HepG2 (cell line): ENCODE results near the gene RNPEPL1. TPM values are rescaled to one million over a fixed set of nuclear protein-coding genes. Genes with fewer than 3 reads are reported as not detected.

Experiments
- BRD4 ChIP-seq: sonication (generic); formaldehyde crosslinking; IDR thresholded peaks from 2 replicates; pipeline ENCODE4 v1.4.0; 2020; ENCODE audit warnings: missing genetic modification reagents
- ETV6 ChIP-seq: sonication (generic); formaldehyde crosslinking; conservative IDR thresholded peaks from 2 replicates; pipeline ENCODE4 v1.4.0; 2020; ENCODE audit warnings: missing genetic modification reagents
- NFKB2 ChIP-seq: sonication (generic); formaldehyde crosslinking; IDR thresholded peaks from 2 replicates; pipeline ENCODE4 v1.4.0; 2020; ENCODE audit warnings: missing genetic modification reagents, borderline replicate concordance
- SPEN ChIP-seq: sonication (generic); formaldehyde crosslinking; IDR thresholded peaks from 2 replicates; pipeline ENCODE4 v1.5.1; 2020; ENCODE audit warnings: low read depth, mild to moderate bottlenecking, missing genetic modification reagents
- TP53 ChIP-seq: sonication (generic); formaldehyde crosslinking; conservative IDR thresholded peaks from 2 replicates; pipeline ENCODE4 v1.4.0; 2020; ENCODE audit warnings: missing genetic modification reagents
- ZNF562 ChIP-seq: sonication (generic); formaldehyde crosslinking; IDR thresholded peaks from 2 replicates; pipeline ENCODE4 v1.8.0; 2022; ENCODE audit warnings: missing genetic modification reagents, borderline replicate concordance
- ZNF589 ChIP-seq: sonication (generic); formaldehyde crosslinking; conservative IDR thresholded peaks from 2 replicates; pipeline ENCODE4 v1.8.0; 2022; ENCODE audit warnings: mild to moderate bottlenecking, moderate library complexity, missing genetic modification reagents
- ZNF652 ChIP-seq: IDR thresholded peaks from 2 replicates; pipeline ENCODE4 v1.6.1; 2016; ENCODE audit warnings: low read depth, borderline replicate concordance
- polyA plus RNA-seq, 8 experiments: library from polyadenylated mRNA; depleted of rRNA in 3 of 8; stranded (reverse) in 7 of 8; unstranded in 1 of 8; fragments of >200 nt; fragmentation: Illumina TruSeq in 4 of 8; extraction: Trizol in 4 of 8; gene quantifications; 2 replicates each; pipeline versions ENCODE4 v1.2.1 to v1.2.3, GENCODE V29; 2011 to 2016; ENCODE audit warnings: low read depth in 4 of 8, missing spikeins in 1 of 8, mixed read lengths in 1 of 8; ENCODE audit not compliant: insufficient read depth in 1 of 8
- total RNA-seq, 5 experiments: library from RNA; depleted of rRNA; stranded (reverse); fragments of >200 nt; fragmentation: Illumina TruSeq; extraction: Trizol; gene quantifications; 2 replicates each; pipeline ENCODE4 v1.2.3, GENCODE V29; 2016; ENCODE audit warnings: low read depth in 1 of 5
- TF ChIP-seq, protein P1 (sequence below): sonication (generic); formaldehyde crosslinking; IDR thresholded peaks from 2 replicates; pipeline ENCODE4 v1.5.1; 2020; ENCODE audit warnings: missing genetic modification reagents, mild to moderate bottlenecking, borderline replicate concordance
- TF ChIP-seq, protein P2 (sequence below): sonication (generic); formaldehyde crosslinking; IDR thresholded peaks from 2 replicates; pipeline ENCODE4 v1.4.0; 2020; ENCODE audit warnings: missing genetic modification reagents
- TF ChIP-seq, protein P3 (sequence below): fragments of 450-650 bp; IDR thresholded peaks from 2 replicates; pipeline ENCODE4 v1.6.1; 2017
- TF ChIP-seq, protein P4 (sequence below): sonication (generic); formaldehyde crosslinking; IDR thresholded peaks from 2 replicates; pipeline ENCODE4 v1.5.0; 2020; ENCODE audit warnings: mild to moderate bottlenecking, missing genetic modification reagents
- TF ChIP-seq, protein P5 (sequence below): sonication (generic); formaldehyde crosslinking; IDR thresholded peaks from 2 replicates; pipeline ENCODE4 v1.4.0; 2020; ENCODE audit warnings: missing genetic modification reagents

Gene RNPEPL1
- total and polyA plus RNA-seq, 2 of the 13 experiments (the other 11 are each of a cell fraction or from before 2014, with no cell fraction given): 13.0 to 18.0 TPM

DNA sequence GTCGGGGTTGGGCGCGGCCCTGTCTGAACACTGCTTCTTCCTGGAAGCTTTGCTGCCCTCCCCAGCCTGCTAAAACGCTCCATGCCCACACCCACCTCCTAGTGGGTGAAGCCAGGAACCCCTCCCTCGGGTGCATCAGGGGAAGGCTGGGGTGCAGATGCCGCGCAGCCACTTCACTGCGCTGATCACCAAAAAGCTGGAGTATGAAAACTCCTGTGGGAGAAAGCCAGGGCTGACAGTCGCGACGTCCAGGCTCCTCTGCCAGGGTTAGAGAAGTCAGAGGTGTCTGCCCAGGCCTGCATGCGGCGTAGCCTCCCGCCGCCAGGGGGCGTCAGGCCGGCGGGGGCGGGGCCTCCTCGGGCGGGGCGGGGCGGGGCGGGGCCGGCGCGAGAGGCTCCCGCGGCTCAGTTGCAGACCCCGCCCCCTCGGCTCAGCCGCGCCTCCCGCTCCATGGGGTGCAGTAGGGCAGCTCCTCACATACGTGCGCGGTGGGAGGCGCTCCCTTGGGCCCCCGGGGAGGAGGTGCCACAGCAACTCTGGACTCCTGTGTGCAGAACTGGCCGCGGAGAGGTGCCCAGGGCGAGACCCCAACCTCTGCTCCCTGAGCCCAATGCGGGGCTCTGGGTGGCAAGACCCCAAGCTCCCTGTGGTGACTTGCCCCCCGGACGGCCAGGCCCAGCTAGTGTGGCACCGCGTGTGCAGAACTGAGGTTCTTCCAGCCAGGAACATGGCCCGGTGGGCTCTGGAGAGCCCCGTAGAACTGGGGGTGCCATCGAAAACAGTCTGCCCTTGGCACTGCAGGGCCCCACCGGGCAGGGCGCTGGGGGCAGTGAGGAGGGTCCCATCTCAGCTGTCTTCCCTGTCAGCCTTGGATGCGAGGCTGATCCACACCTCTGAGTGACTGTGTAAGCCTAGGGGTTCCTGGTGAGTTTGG lies 1.8 kb upstream of the RNPEPL1 start (continued):
- TF ChIP-seq, protein P1, sequence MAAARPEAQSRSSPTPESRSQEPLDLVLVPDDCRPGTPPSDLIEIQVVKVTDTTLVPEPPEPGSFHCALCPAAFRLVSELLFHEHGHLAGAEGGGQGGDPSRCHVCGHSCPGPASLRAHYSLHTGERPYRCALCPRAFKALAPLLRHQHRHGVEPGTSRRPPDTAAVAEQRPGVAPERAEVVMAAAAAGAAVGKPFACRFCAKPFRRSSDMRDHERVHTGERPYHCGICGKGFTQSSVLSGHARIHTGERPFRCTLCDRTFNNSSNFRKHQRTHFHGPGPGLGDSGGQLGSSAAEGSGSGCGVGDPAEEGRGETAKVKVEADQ (CRISPR knock-in tag): peak; percentile 74; the same call in 1 of the 2 replicates
- TF ChIP-seq, protein P2, sequence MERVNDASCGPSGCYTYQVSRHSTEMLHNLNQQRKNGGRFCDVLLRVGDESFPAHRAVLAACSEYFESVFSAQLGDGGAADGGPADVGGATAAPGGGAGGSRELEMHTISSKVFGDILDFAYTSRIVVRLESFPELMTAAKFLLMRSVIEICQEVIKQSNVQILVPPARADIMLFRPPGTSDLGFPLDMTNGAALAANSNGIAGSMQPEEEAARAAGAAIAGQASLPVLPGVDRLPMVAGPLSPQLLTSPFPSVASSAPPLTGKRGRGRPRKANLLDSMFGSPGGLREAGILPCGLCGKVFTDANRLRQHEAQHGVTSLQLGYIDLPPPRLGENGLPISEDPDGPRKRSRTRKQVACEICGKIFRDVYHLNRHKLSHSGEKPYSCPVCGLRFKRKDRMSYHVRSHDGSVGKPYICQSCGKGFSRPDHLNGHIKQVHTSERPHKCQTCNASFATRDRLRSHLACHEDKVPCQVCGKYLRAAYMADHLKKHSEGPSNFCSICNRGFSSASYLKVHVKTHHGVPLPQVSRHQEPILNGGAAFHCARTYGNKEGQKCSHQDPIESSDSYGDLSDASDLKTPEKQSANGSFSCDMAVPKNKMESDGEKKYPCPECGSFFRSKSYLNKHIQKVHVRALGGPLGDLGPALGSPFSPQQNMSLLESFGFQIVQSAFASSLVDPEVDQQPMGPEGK (CRISPR knock-in tag): peak; percentile 97
- peak; percentile 61; the same call in 1 of the 2 replicates for TF ChIP-seq NFKB2 (CRISPR knock-in tag)
- no peak; the same call in 1 of the 2 replicates for TF ChIP-seq SPEN (CRISPR knock-in tag)
- 0 out of 2 replicates have a peak, but pooled peaks have one; percentile 59 for TF ChIP-seq ETV6 (CRISPR knock-in tag)
- no peak for TF ChIP-seq TP53 (CRISPR knock-in tag)
- TF ChIP-seq ZNF652 (CRISPR knock-in tag): no peak
- TF ChIP-seq ZNF589 (CRISPR knock-in tag): peak; percentile 24; the same call in 1 of the 2 replicates
- TF ChIP-seq, protein P3, sequence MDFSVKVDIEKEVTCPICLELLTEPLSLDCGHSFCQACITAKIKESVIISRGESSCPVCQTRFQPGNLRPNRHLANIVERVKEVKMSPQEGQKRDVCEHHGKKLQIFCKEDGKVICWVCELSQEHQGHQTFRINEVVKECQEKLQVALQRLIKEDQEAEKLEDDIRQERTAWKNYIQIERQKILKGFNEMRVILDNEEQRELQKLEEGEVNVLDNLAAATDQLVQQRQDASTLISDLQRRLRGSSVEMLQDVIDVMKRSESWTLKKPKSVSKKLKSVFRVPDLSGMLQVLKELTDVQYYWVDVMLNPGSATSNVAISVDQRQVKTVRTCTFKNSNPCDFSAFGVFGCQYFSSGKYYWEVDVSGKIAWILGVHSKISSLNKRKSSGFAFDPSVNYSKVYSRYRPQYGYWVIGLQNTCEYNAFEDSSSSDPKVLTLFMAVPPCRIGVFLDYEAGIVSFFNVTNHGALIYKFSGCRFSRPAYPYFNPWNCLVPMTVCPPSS: no peak
- TF ChIP-seq, protein P4, sequence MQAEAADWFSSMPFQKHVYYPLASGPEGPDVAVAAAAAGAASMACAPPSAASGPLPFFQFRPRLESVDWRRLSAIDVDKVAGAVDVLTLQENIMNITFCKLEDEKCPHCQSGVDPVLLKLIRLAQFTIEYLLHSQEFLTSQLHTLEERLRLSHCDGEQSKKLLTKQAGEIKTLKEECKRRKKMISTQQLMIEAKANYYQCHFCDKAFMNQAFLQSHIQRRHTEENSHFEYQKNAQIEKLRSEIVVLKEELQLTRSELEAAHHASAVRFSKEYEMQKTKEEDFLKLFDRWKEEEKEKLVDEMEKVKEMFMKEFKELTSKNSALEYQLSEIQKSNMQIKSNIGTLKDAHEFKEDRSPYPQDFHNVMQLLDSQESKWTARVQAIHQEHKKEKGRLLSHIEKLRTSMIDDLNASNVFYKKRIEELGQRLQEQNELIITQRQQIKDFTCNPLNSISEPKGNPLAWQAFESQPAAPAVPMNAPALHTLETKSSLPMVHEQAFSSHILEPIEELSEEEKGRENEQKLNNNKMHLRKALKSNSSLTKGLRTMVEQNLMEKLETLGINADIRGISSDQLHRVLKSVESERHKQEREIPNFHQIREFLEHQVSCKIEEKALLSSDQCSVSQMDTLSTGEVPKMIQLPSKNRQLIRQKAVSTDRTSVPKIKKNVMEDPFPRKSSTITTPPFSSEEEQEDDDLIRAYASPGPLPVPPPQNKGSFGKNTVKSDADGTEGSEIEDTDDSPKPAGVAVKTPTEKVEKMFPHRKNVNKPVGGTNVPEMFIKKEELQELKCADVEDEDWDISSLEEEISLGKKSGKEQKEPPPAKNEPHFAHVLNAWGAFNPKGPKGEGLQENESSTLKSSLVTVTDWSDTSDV: peak; percentile 16; the same call in 1 of the 2 replicates
- TF ChIP-seq ZNF562 (CRISPR knock-in tag): no peak
- TF ChIP-seq, protein P5, sequence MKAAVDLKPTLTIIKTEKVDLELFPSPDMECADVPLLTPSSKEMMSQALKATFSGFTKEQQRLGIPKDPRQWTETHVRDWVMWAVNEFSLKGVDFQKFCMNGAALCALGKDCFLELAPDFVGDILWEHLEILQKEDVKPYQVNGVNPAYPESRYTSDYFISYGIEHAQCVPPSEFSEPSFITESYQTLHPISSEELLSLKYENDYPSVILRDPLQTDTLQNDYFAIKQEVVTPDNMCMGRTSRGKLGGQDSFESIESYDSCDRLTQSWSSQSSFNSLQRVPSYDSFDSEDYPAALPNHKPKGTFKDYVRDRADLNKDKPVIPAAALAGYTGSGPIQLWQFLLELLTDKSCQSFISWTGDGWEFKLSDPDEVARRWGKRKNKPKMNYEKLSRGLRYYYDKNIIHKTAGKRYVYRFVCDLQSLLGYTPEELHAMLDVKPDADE (CRISPR knock-in tag): no peak
- TF ChIP-seq BRD4 (CRISPR knock-in tag): peak; percentile 78
